ENCODE data around the gene NECTIN2. TPM values are rescaled to one million over a fixed set of nuclear protein-coding genes. Genes with fewer than 3 reads are reported as not detected.

NECTIN2 gene
- total and polyA plus RNA-seq, 2 experiments from 2014 or later: 193 to 307 TPM

GRCh38 chr19:44820648-44821609, 25.2 kb upstream of the NECTIN2 start:
- H3K36me3 ChIP-seq (replicated peaks; ENCODE audit: insufficient read depth, low read depth): no peaks in the 10 kb centered on the region
- H3K4me2 ChIP-seq: no peak overlapping the region
- H3K9me3 ChIP-seq (ENCODE audit: low read depth): no peaks in the 10 kb centered on the region
- DNase-seq (ENCODE audit: low spot score): no peak
- no peaks in the 10 kb centered on the region for H4K20me1 ChIP-seq (ENCODE audit: insufficient read depth, poor library complexity, severe bottlenecking)
- no peak overlapping the region for H3K4me3 ChIP-seq
- H3K9me2 ChIP-seq (replicated peaks; ENCODE audit: insufficient read depth): no peaks in the 10 kb centered on the region
- no peaks in the 10 kb centered on the region for H3K79me2 ChIP-seq
- peaks cover 4% of the 10 kb centered on the region for H3K4me1 ChIP-seq (ENCODE audit: insufficient read depth)
- H3K27me3 ChIP-seq: no peaks in the 10 kb centered on the region
- H3K27ac ChIP-seq: no peak overlapping the region
- TF ChIP-seq EZH2 (IDR thresholded peaks at IDR 0.05; ENCODE audit: borderline replicate concordance) (no peak), EZH2phosphoT487 (IDR thresholded peaks at IDR 0.05; ENCODE audit: low read depth, severe bottlenecking, unreplicated experiment) (no peak)
- TF ChIP-seq, protein P1, sequence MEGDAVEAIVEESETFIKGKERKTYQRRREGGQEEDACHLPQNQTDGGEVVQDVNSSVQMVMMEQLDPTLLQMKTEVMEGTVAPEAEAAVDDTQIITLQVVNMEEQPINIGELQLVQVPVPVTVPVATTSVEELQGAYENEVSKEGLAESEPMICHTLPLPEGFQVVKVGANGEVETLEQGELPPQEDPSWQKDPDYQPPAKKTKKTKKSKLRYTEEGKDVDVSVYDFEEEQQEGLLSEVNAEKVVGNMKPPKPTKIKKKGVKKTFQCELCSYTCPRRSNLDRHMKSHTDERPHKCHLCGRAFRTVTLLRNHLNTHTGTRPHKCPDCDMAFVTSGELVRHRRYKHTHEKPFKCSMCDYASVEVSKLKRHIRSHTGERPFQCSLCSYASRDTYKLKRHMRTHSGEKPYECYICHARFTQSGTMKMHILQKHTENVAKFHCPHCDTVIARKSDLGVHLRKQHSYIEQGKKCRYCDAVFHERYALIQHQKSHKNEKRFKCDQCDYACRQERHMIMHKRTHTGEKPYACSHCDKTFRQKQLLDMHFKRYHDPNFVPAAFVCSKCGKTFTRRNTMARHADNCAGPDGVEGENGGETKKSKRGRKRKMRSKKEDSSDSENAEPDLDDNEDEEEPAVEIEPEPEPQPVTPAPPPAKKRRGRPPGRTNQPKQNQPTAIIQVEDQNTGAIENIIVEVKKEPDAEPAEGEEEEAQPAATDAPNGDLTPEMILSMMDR (IDR thresholded peaks at IDR 0.05; ENCODE audit: poor library complexity): no peak
- H2AFZ ChIP-seq: no peak overlapping the region
- WGBS (ENCODE audit: low lambda C conversion rate, missing lambda C conversion rate): 90% methylated on average over 16 of the region's 35 CpGs

DNA sequence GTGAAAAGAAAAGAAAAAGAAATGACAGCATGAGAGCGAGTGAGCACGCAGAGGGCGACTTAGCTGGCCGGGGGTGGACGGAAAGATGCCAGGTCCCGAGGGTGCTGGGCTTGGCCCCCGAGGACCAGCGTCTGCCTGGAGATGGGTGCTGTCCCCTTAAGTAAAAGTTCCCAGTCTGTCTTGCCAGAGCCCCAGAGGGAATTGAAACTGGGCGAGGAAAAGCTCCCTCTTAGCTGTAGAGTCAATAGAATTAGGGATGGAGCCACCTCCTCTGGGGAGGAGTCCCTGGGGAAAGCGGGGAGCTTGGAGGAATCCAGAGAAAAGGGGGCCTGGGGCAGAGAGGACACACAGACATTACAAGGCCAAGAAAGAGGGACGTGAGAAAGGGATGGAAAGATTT, 23.9 kb upstream of the NECTIN2 start:
- Histone ChIP-seq H3K4me3 (no peak overlapping the region), H3K4me2 (no peak overlapping the region), H3K4me1 (ENCODE audit: insufficient read depth) (peaks cover 4% of the 10 kb centered on the region), H3K27me3 (peaks cover 1% of the 10 kb centered on the region), H4K20me1 (ENCODE audit: insufficient read depth, poor library complexity, severe bottlenecking) (no peaks in the 10 kb centered on the region), H3K9me3 (ENCODE audit: low read depth) (no peaks in the 10 kb centered on the region), H3K79me2 (no peaks in the 10 kb centered on the region), H3K36me3 (replicated peaks; ENCODE audit: insufficient read depth, low read depth) (no peaks in the 10 kb centered on the region), H3K9me2 (replicated peaks; ENCODE audit: insufficient read depth) (no peaks in the 10 kb centered on the region), H3K27ac (no peak overlapping the region), H2AFZ (no peak overlapping the region)
- no peak for TF ChIP-seq EZH2 (IDR thresholded peaks at IDR 0.05; ENCODE audit: borderline replicate concordance)
- no peak for TF ChIP-seq EZH2phosphoT487 (IDR thresholded peaks at IDR 0.05; ENCODE audit: low read depth, severe bottlenecking, unreplicated experiment)
- TF ChIP-seq, protein P1 (IDR thresholded peaks at IDR 0.05; ENCODE audit: poor library complexity): no peak
- 89% methylated on average over 11 of the region's 11 CpGs for WGBS (ENCODE audit: low lambda C conversion rate, missing lambda C conversion rate)
- DNase-seq (ENCODE audit: low spot score): no peak

DNA sequence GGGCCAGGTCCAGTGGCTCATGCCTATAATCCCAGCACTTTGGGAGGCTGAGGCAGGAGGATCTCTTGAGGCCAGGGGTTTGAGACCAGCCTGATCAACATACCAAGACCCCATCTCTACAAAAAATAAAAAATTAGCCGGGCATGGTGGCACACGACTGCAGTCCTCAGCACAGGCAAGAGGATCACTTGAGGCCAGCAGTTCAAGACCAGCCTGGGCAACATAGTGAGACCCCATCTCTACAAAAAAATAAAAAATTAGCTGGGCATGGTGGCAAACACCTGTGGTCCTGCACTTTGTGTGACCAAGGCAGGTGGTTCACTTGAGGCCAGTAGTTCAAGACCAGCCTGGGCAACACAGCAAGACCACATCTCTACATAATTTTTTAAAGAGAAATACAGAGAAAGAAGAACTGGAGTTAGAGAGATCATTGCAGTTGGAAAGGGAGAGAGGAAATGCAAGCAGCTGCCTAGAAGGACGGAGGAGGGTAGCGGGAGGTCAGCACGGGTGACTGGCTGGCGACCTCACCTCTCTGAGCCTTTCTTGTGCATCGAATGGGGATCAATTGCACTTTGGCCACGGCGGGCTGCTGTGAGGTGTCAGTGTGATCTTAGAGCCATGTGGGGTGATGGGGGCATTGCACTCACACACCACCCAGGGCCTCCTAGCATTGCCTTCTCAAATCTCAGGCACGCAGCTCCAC, 23.3 kb upstream of the NECTIN2 start:
- TF ChIP-seq, protein P1 (IDR thresholded peaks at IDR 0.05; ENCODE audit: poor library complexity): no peak
- TF ChIP-seq EZH2 (IDR thresholded peaks at IDR 0.05; ENCODE audit: borderline replicate concordance) (no peak), EZH2phosphoT487 (IDR thresholded peaks at IDR 0.05; ENCODE audit: low read depth, severe bottlenecking, unreplicated experiment) (no peak)
- no peaks in the 10 kb centered on the region for H3K36me3 ChIP-seq (replicated peaks; ENCODE audit: insufficient read depth, low read depth)
- H3K4me3 ChIP-seq: no peak overlapping the region
- no peak for DNase-seq (ENCODE audit: low spot score)
- 73% methylated on average over 10 of the region's 10 CpGs for WGBS (ENCODE audit: low lambda C conversion rate, missing lambda C conversion rate)
- H3K4me1 ChIP-seq (ENCODE audit: insufficient read depth): peaks cover 4% of the 10 kb centered on the region
- no peak overlapping the region for H3K4me2 ChIP-seq
- H3K79me2 ChIP-seq: no peaks in the 10 kb centered on the region
- H3K9me2 ChIP-seq (replicated peaks; ENCODE audit: insufficient read depth): no peaks in the 10 kb centered on the region
- no peaks in the 10 kb centered on the region for H3K9me3 ChIP-seq (ENCODE audit: low read depth)
- no peaks in the 10 kb centered on the region for H4K20me1 ChIP-seq (ENCODE audit: insufficient read depth, poor library complexity, severe bottlenecking)
- H3K27ac ChIP-seq: no peak overlapping the region
- no peak overlapping the region for H2AFZ ChIP-seq
- H3K27me3 ChIP-seq: peaks cover 4% of the 10 kb centered on the region

Measured in hepatocyte (in vitro differentiated cells).